ENCODE results near the gene PLA2G15. TPM values are rescaled to one million over a fixed set of nuclear protein-coding genes. Genes with fewer than 3 reads are reported as not detected.

PLA2G15 gene
- total RNA-seq, 1 experiment from 2014 or later: 10.2 TPM

DNA sequence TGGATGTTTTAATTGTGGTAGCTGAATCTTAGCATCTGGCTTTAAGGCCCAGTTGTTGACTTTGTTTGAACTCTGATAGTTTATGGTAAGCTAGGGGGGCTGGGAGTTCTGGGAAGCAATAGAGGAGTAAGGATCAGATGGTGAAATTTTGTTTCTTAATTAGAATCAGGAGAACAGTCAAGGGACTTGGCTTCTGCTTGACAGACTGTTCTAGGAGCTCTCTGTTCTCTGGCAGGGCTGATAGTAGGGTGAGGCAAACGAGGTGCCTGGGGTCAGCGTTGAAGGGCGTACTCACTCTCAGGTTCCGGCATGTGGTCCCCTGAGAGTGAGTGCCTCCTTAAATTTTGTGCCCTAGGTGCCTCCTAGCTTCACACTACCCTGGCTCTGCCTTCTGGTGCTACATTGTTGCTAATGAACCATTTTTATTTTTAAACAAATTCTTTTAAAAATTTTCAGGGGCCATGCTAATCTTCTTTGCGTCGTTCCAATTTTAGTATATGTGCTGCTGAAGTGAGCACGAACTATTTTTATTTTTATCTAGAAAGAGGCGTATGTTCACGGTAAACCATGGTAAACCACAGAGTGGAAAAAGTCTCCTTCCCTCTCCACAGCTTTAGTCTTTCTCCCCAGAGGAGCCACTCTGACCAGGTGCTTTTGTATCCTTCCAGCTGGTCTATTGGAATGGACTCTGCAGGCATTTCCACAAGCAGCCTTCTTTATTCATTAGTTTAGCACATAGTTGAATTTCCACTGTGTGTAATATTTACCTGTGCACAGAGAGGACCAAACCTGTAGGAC lies 38.8 kb downstream of the PLA2G15 start:
- no peak for TF ChIP-seq NFATC4 (CRISPR knock-in tag; IDR thresholded peaks at IDR 0.05)
- Mint-ChIP-seq H3K36me3 (peaks cover 20% of the 10 kb centered on the region), H3K4me3 (no peak overlapping the region), H3K9me3 (no peaks in the 10 kb centered on the region), H3K27ac (no peak overlapping the region), H3K27me3 (ENCODE audit: low read depth) (no peaks in the 10 kb centered on the region), H3K4me1 (no peaks in the 10 kb centered on the region)
- no peak for DNase-seq (ENCODE audit: low spot score)
- ChIA-PET POLR2A (interaction anchor here (0.9 kb wide), 1 partner anchor 20 kb away, joined by 3 read pairs; no protein-coding TSS in a partner anchor), CTCF (interaction anchor here (0.6 to 3.3 kb wide), 4 partner anchors 20 to 226 kb away, joined by 3 to 13 read pairs (median 4); partner anchors contain the start of gene SLC7A6)
- no peak for ATAC-seq

DNA sequence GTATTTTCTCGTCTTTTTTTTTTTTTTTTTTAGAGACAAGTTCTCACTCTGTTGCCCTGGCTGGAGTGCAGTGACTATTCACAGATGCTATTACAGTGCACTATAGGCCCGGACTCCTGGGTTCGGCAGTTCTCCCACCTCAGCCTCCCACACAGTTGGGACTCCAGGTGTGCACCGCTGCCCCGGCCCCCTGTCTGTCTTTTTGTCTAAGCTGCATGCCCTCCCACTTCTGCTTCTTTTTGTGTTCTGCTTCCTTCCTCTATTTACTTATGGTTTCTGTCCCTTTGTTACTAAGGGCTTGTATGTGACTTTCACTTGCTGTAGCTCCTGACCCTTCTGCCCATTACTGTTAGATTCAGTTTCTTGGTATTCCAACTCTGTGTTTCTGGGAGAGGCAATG lies 39.7 kb downstream of the PLA2G15 start:
- peaks cover 15% of the 10 kb centered on the region for H3K36me3 Mint-ChIP-seq
- ATAC-seq (no peak), DNase-seq (ENCODE audit: low spot score) (no peak)
- peaks cover 2% of the 10 kb centered on the region for H3K4me1 Mint-ChIP-seq
- POLR2A ChIA-PET: no interaction called here
- H3K27ac Mint-ChIP-seq: no peak overlapping the region
- CTCF ChIA-PET: interaction anchor here (0.6 to 3.3 kb wide), 4 partner anchors 18 to 79 kb away, joined by 3 to 13 read pairs (median 4); partner anchors contain the start of gene SLC7A6
- H3K4me3 Mint-ChIP-seq: no peak overlapping the region
- no peaks in the 10 kb centered on the region for H3K27me3 Mint-ChIP-seq (ENCODE audit: low read depth)
- no peaks in the 10 kb centered on the region for H3K9me3 Mint-ChIP-seq
- TF ChIP-seq ETV6 (CRISPR knock-in tag; IDR thresholded peaks at IDR 0.05): no peak
- TF ChIP-seq, protein P1, sequence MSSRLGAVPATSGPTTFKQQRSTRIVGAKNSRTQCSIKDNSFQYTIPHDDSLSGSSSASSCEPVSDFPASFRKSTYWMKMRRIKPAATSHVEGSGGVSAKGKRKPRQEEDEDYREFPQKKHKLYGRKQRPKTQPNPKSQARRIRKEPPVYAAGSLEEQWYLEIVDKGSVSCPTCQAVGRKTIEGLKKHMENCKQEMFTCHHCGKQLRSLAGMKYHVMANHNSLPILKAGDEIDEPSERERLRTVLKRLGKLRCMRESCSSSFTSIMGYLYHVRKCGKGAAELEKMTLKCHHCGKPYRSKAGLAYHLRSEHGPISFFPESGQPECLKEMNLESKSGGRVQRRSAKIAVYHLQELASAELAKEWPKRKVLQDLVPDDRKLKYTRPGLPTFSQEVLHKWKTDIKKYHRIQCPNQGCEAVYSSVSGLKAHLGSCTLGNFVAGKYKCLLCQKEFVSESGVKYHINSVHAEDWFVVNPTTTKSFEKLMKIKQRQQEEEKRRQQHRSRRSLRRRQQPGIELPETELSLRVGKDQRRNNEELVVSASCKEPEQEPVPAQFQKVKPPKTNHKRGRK (CRISPR knock-in tag; IDR thresholded peaks at IDR 0.05; ENCODE audit: borderline replicate concordance): no peak
- TF ChIP-seq FOXK1 (CRISPR knock-in tag; IDR thresholded peaks at IDR 0.05): no peak
- TF ChIP-seq, protein P2, sequence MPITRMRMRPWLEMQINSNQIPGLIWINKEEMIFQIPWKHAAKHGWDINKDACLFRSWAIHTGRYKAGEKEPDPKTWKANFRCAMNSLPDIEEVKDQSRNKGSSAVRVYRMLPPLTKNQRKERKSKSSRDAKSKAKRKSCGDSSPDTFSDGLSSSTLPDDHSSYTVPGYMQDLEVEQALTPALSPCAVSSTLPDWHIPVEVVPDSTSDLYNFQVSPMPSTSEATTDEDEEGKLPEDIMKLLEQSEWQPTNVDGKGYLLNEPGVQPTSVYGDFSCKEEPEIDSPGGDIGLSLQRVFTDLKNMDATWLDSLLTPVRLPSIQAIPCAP (CRISPR knock-in tag; IDR thresholded peaks at IDR 0.05): no peak
- no peak for TF ChIP-seq ZNF121 (CRISPR knock-in tag; IDR thresholded peaks at IDR 0.05)
- TF ChIP-seq NFATC4 (CRISPR knock-in tag; IDR thresholded peaks at IDR 0.05): no peak
- TF ChIP-seq, protein P3, sequence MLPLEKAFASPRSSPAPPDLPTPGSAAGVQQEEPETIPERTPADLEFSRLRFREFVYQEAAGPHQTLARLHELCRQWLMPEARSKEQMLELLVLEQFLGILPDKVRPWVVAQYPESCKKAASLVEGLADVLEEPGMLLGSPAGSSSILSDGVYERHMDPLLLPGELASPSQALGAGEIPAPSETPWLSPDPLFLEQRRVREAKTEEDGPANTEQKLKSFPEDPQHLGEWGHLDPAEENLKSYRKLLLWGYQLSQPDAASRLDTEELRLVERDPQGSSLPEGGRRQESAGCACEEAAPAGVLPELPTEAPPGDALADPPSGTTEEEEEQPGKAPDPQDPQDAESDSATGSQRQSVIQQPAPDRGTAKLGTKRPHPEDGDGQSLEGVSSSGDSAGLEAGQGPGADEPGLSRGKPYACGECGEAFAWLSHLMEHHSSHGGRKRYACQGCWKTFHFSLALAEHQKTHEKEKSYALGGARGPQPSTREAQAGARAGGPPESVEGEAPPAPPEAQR (CRISPR knock-in tag; IDR thresholded peaks at IDR 0.05): no peak
- TF ChIP-seq TCF7 (CRISPR knock-in tag; IDR thresholded peaks at IDR 0.05; ENCODE audit: low read depth): no peak
- TF ChIP-seq, protein P4, sequence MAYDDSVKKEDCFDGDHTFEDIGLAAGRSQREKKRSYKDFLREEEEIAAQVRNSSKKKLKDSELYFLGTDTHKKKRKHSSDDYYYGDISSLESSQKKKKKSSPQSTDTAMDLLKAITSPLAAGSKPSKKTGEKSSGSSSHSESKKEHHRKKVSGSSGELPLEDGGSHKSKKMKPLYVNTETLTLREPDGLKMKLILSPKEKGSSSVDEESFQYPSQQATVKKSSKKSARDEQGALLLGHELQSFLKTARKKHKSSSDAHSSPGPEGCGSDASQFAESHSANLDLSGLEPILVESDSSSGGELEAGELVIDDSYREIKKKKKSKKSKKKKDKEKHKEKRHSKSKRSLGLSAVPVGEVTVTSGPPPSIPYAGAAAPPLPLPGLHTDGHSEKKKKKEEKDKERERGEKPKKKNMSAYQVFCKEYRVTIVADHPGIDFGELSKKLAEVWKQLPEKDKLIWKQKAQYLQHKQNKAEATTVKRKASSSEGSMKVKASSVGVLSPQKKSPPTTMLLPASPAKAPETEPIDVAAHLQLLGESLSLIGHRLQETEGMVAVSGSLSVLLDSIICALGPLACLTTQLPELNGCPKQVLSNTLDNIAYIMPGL (CRISPR knock-in tag; IDR thresholded peaks at IDR 0.05): no peak
- TF ChIP-seq, protein P5, sequence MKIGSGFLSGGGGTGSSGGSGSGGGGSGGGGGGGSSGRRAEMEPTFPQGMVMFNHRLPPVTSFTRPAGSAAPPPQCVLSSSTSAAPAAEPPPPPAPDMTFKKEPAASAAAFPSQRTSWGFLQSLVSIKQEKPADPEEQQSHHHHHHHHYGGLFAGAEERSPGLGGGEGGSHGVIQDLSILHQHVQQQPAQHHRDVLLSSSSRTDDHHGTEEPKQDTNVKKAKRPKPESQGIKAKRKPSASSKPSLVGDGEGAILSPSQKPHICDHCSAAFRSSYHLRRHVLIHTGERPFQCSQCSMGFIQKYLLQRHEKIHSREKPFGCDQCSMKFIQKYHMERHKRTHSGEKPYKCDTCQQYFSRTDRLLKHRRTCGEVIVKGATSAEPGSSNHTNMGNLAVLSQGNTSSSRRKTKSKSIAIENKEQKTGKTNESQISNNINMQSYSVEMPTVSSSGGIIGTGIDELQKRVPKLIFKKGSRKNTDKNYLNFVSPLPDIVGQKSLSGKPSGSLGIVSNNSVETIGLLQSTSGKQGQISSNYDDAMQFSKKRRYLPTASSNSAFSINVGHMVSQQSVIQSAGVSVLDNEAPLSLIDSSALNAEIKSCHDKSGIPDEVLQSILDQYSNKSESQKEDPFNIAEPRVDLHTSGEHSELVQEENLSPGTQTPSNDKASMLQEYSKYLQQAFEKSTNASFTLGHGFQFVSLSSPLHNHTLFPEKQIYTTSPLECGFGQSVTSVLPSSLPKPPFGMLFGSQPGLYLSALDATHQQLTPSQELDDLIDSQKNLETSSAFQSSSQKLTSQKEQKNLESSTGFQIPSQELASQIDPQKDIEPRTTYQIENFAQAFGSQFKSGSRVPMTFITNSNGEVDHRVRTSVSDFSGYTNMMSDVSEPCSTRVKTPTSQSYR (CRISPR knock-in tag; IDR thresholded peaks at IDR 0.05): no peak
- TF ChIP-seq, protein P6, sequence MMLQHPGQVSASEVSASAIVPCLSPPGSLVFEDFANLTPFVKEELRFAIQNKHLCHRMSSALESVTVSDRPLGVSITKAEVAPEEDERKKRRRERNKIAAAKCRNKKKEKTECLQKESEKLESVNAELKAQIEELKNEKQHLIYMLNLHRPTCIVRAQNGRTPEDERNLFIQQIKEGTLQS (CRISPR knock-in tag; conservative IDR thresholded peaks at IDR 0.05): no peak
- TF ChIP-seq, protein P7, sequence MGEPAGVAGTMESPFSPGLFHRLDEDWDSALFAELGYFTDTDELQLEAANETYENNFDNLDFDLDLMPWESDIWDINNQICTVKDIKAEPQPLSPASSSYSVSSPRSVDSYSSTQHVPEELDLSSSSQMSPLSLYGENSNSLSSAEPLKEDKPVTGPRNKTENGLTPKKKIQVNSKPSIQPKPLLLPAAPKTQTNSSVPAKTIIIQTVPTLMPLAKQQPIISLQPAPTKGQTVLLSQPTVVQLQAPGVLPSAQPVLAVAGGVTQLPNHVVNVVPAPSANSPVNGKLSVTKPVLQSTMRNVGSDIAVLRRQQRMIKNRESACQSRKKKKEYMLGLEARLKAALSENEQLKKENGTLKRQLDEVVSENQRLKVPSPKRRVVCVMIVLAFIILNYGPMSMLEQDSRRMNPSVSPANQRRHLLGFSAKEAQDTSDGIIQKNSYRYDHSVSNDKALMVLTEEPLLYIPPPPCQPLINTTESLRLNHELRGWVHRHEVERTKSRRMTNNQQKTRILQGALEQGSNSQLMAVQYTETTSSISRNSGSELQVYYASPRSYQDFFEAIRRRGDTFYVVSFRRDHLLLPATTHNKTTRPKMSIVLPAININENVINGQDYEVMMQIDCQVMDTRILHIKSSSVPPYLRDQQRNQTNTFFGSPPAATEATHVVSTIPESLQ (CRISPR knock-in tag; IDR thresholded peaks at IDR 0.05): no peak
- no peak for TF ChIP-seq ZNF138 (CRISPR knock-in tag; conservative IDR thresholded peaks at IDR 0.05)
- TF ChIP-seq GRHL2 (CRISPR knock-in tag; IDR thresholded peaks at IDR 0.05; ENCODE audit: insufficient replicate concordance, severe bottlenecking): no peak
- TF ChIP-seq, protein P8, sequence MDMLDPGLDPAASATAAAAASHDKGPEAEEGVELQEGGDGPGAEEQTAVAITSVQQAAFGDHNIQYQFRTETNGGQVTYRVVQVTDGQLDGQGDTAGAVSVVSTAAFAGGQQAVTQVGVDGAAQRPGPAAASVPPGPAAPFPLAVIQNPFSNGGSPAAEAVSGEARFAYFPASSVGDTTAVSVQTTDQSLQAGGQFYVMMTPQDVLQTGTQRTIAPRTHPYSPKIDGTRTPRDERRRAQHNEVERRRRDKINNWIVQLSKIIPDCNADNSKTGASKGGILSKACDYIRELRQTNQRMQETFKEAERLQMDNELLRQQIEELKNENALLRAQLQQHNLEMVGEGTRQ (CRISPR knock-in tag; IDR thresholded peaks at IDR 0.05): no peak
- TF ChIP-seq, protein P9, sequence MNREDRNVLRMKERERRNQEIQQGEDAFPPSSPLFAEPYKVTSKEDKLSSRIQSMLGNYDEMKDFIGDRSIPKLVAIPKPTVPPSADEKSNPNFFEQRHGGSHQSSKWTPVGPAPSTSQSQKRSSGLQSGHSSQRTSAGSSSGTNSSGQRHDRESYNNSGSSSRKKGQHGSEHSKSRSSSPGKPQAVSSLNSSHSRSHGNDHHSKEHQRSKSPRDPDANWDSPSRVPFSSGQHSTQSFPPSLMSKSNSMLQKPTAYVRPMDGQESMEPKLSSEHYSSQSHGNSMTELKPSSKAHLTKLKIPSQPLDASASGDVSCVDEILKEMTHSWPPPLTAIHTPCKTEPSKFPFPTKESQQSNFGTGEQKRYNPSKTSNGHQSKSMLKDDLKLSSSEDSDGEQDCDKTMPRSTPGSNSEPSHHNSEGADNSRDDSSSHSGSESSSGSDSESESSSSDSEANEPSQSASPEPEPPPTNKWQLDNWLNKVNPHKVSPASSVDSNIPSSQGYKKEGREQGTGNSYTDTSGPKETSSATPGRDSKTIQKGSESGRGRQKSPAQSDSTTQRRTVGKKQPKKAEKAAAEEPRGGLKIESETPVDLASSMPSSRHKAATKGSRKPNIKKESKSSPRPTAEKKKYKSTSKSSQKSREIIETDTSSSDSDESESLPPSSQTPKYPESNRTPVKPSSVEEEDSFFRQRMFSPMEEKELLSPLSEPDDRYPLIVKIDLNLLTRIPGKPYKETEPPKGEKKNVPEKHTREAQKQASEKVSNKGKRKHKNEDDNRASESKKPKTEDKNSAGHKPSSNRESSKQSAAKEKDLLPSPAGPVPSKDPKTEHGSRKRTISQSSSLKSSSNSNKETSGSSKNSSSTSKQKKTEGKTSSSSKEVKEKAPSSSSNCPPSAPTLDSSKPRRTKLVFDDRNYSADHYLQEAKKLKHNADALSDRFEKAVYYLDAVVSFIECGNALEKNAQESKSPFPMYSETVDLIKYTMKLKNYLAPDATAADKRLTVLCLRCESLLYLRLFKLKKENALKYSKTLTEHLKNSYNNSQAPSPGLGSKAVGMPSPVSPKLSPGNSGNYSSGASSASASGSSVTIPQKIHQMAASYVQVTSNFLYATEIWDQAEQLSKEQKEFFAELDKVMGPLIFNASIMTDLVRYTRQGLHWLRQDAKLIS (CRISPR knock-in tag; IDR thresholded peaks at IDR 0.05; ENCODE audit: borderline replicate concordance): no peak

Data from WTC11 (cell line).